Muscle of leg (tissue), 11 donors: ENCODE results near the gene KDM5B. TPM values are rescaled to one million over a fixed set of nuclear protein-coding genes. Genes with fewer than 3 reads are reported as not detected.

Experiments
- DNase-seq: peaks from one replicate; pipeline ENCODE4 v3.0.0; 2013
- H3K27ac ChIP-seq: one replicate; pipeline ENCODE4 v1.5.1; 2013; ENCODE audit warnings: mild to moderate bottlenecking, low read length, control low read depth
- H3K27me3 ChIP-seq: one replicate; pipeline ENCODE4 v1.6.1; 2013; ENCODE audit warnings: low read length; ENCODE audit not compliant: control insufficient read depth, insufficient read depth
- H3K36me3 ChIP-seq: one replicate; pipeline ENCODE4 v1.6.1; 2013; ENCODE audit warnings: low read length; ENCODE audit not compliant: control insufficient read depth, insufficient read depth
- H3K4me1 ChIP-seq: one replicate; pipeline ENCODE4 v1.6.1; 2013; ENCODE audit warnings: low read length; ENCODE audit not compliant: control insufficient read depth, insufficient read depth
- H3K4me3 ChIP-seq: one replicate; pipeline ENCODE4 v1.5.1; 2013; ENCODE audit warnings: low read length, control low read depth
- H3K9me3 ChIP-seq: replicated peaks from 2 replicates; pipeline ENCODE4 v1.6.1; 2013; ENCODE audit warnings: low read depth, low read length; ENCODE audit not compliant: control insufficient read depth
- WGBS: methylation state at CpG from one replicate; pipeline ENCODE4 v1.1.5; 2013; ENCODE audit warnings: missing lambda C conversion rate; ENCODE audit not compliant: insufficient coverage; 5-methylcytosine and 5-hydroxymethylcytosine counted together
- polyA plus RNA-seq, 8 donors: library from polyadenylated mRNA; unstranded; fragments of 120-200 nt; gene quantifications; one replicate each; pipeline versions ENCODE4 v1.2.1 to v1.2.3, GENCODE V29; 2013; ENCODE audit warnings: inconsistent platforms in 1 of 8, low replicate concordance in 1 of 8; ENCODE audit not compliant: insufficient read length in 8 of 8, insufficient read depth in 1 of 8
- total RNA-seq: library from RNA; stranded (reverse); fragments of 120-200 nt; gene quantifications from one replicate; pipeline ENCODE4 v1.2.4, GENCODE V29; 2013

Gene KDM5B
- total and polyA plus RNA-seq, 9 donors: 34.9 to 55.7 (median 44.5) TPM

GRCh38 chr1:202689493-202690342 lies 118.5 kb downstream of the KDM5B start:
- Histone ChIP-seq H3K9me3 (no peaks in the 10 kb centered on the region), H3K4me3 (no peak overlapping the region), H3K4me1 (no peaks in the 10 kb centered on the region), H3K27me3 (peaks cover 19% of the 10 kb centered on the region), H3K27ac (no peak overlapping the region), H3K36me3 (no peaks in the 10 kb centered on the region)
- no peak for DNase-seq
- WGBS: 72% methylated on average over 5 of the region's 9 CpGs

- Histone ChIP-seq H3K9me3 (no peaks in the 10 kb centered on the region), H3K36me3 (no peaks in the 10 kb centered on the region), H3K27ac (no peak overlapping the region), H3K27me3 (peaks cover 21% of the 10 kb centered on the region), H3K4me3 (no peak overlapping the region), H3K4me1 (no peaks in the 10 kb centered on the region)
- no peak for DNase-seq
- WGBS: no CpG with 5 or more reads among the region's 3 CpGs
Measured at GRCh38 chr1:202689082-202689481, 119.1 kb downstream of the KDM5B start.

GRCh38 chr1:202688401-202688800 lies 119.8 kb downstream of the KDM5B start:
- H3K4me1 ChIP-seq: no peaks in the 10 kb centered on the region
- DNase-seq: no peak
- WGBS: 70% methylated on average over 5 of the region's 7 CpGs
- peaks cover 21% of the 10 kb centered on the region for H3K27me3 ChIP-seq
- H3K4me3 ChIP-seq: no peak overlapping the region
- no peaks in the 10 kb centered on the region for H3K36me3 ChIP-seq
- H3K27ac ChIP-seq: no peak overlapping the region
- no peaks in the 10 kb centered on the region for H3K9me3 ChIP-seq

GRCh38 chr1:202687798-202688197 lies 120.4 kb downstream of the KDM5B start:
- Histone ChIP-seq H3K4me3 (no peak overlapping the region), H3K27ac (no peak overlapping the region), H3K27me3 (peaks cover 21% of the 10 kb centered on the region), H3K9me3 (no peaks in the 10 kb centered on the region), H3K36me3 (no peaks in the 10 kb centered on the region), H3K4me1 (no peaks in the 10 kb centered on the region)
- WGBS: 57% methylated on average over 3 of the region's 3 CpGs
- no peak for DNase-seq

- 60% methylated on average over 1 of the region's 11 CpGs for WGBS
- Histone ChIP-seq H3K4me3 (no peak overlapping the region), H3K9me3 (no peaks in the 10 kb centered on the region), H3K36me3 (no peaks in the 10 kb centered on the region), H3K4me1 (no peaks in the 10 kb centered on the region), H3K27ac (no peak overlapping the region), H3K27me3 (peaks cover 21% of the 10 kb centered on the region)
- no peak for DNase-seq
Measured at GRCh38 chr1:202687370-202687769, 120.9 kb downstream of the KDM5B start.

- H3K4me3 ChIP-seq: no peak overlapping the region
- H3K36me3 ChIP-seq: no peaks in the 10 kb centered on the region
- peaks cover 33% of the 10 kb centered on the region for H3K27me3 ChIP-seq
- H3K27ac ChIP-seq: no peak overlapping the region
- no peak for DNase-seq
- 100% methylated on average over 1 of the region's 6 CpGs for WGBS
- no peaks in the 10 kb centered on the region for H3K4me1 ChIP-seq
- no peaks in the 10 kb centered on the region for H3K9me3 ChIP-seq
Measured at GRCh38 chr1:202685641-202686040, 122.6 kb downstream of the KDM5B start.

GRCh38 chr1:202684716-202685115 lies 123.5 kb downstream of the KDM5B start:
- DNase-seq: no peak
- Histone ChIP-seq H3K36me3 (no peaks in the 10 kb centered on the region), H3K4me3 (no peak overlapping the region), H3K9me3 (no peaks in the 10 kb centered on the region), H3K27ac (no peak overlapping the region), H3K4me1 (no peaks in the 10 kb centered on the region), H3K27me3 (peaks cover 31% of the 10 kb centered on the region)
- WGBS: no CpG with 5 or more reads among the region's 2 CpGs

GRCh38 chr1:202683029-202683428 lies 125.2 kb downstream of the KDM5B start:
- Histone ChIP-seq H3K27me3 (peaks cover 31% of the 10 kb centered on the region), H3K4me1 (no peaks in the 10 kb centered on the region), H3K4me3 (no peak overlapping the region), H3K27ac (no peak overlapping the region), H3K9me3 (no peaks in the 10 kb centered on the region), H3K36me3 (no peaks in the 10 kb centered on the region)
- DNase-seq: no peak
- no CpG with 5 or more reads among the region's 4 CpGs for WGBS

GRCh38 chr1:202682477-202682876 lies 125.7 kb downstream of the KDM5B start:
- Histone ChIP-seq H3K27me3 (peaks cover 31% of the 10 kb centered on the region), H3K36me3 (no peaks in the 10 kb centered on the region), H3K4me3 (no peak overlapping the region), H3K4me1 (no peaks in the 10 kb centered on the region), H3K27ac (no peak overlapping the region), H3K9me3 (no peaks in the 10 kb centered on the region)
- DNase-seq: no peak
- 95% methylated on average over 4 of the region's 9 CpGs for WGBS

GRCh38 chr1:202681736-202682420 lies 126.3 kb downstream of the KDM5B start:
- Histone ChIP-seq H3K4me3 (no peak overlapping the region), H3K9me3 (no peaks in the 10 kb centered on the region), H3K4me1 (no peaks in the 10 kb centered on the region), H3K27ac (no peak overlapping the region), H3K36me3 (no peaks in the 10 kb centered on the region), H3K27me3 (peaks cover 28% of the 10 kb centered on the region)
- 61% methylated on average over 9 of the region's 11 CpGs for WGBS
- DNase-seq: no peak
